OCI-LY7 (cell line): ENCODE data around the gene RBM20.

ENCODE experiments used
- CTCF ChIP-seq: fragments of 200-600 bp; sonication (generic); conservative IDR thresholded peaks from 2 replicates; pipeline ENCODE4 v1.5.1; 2014; ENCODE audit warnings: mild to moderate bottlenecking, antibody characterized with exemption, low read length, moderate library complexity, mixed read lengths
- EZH2phosphoT487 ChIP-seq: fragments of 200-600 bp; sonication (generic); IDR thresholded peaks from 2 replicates; pipeline ENCODE4 v1.6.1; 2018; ENCODE audit warnings: low read depth, borderline replicate concordance, mild to moderate bottlenecking, mixed run types, antibody characterized with exemption, low read length, moderate library complexity, mixed read lengths

- TF ChIP-seq CTCF (no peak), EZH2phosphoT487 (no peak)
Measured at GRCh38 chr10:110711382-110711781, 67.2 kb downstream of the RBM20 start.
